AG04450 (cell line): ENCODE data around the gene ZNF519. TPM values are rescaled to one million over a fixed set of nuclear protein-coding genes. Genes with fewer than 3 reads are reported as not detected.
A peak's percentile ranks its signal among the peaks of the same experiment; 100 is the strongest.
"Not testable (repeated sequence)": the region's sequence is repeated elsewhere in the genome, so short reads cannot be mapped to it uniquely, and the experiment has no call there.

Experiments used
- CTCF ChIA-PET: fragments of 300-600, 350-600 bp; formaldehyde crosslinking; extraction: SDS; loops from one replicate; lab custom pipeline; 2022; ENCODE audit warnings: antibody characterized with exemption, inconsistent platforms; lab: Charles Lee
- POLR2A ChIA-PET: fragments of 350-600 bp; formaldehyde crosslinking; extraction: SDS; loops from one replicate; lab custom pipeline; 2021; ENCODE audit warnings: antibody characterized with exemption, inconsistent platforms; lab: Yijun Ruan, JAX
- DNase-seq: peaks from one replicate; pipeline ENCODE4 v3.0.0-alpha.2; 2011; ENCODE audit warnings: low read depth, low spot score
- H3K27ac ChIP-seq: one replicate; pipeline ENCODE4 v1.5.1; 2012; ENCODE audit warnings: low read depth, low read length, control low read depth
- H3K27me3 ChIP-seq: one replicate; pipeline ENCODE4 v1.6.0; 2012; ENCODE audit warnings: low read length; ENCODE audit not compliant: control insufficient read depth, insufficient read depth
- H3K4me3 ChIP-seq: 2 replicates; pipeline ENCODE4 v1.5.1; 2011; ENCODE audit warnings: mild to moderate bottlenecking, low read depth, low read length, control low read depth
- H3K9me3 ChIP-seq: 2 replicates; pipeline ENCODE4 v1.5.1; 2012; ENCODE audit warnings: low read length; ENCODE audit not compliant: control insufficient read depth, insufficient read depth
- polyA plus RNA-seq: library from polyadenylated mRNA; depleted of rRNA; stranded (reverse); fragments of >200 nt; gene quantifications from 2 replicates; pipeline ENCODE4 v1.2.3, GENCODE V29; 2011
- TF ChIP-seq, protein P1 (sequence below): IDR thresholded peaks from 2 replicates; pipeline ENCODE4 v1.5.1; 2011; ENCODE audit warnings: low read depth, low read length, control low read depth, inconsistent platforms

The ZNF519 gene
- polyA plus RNA-seq, 1 experiment = 2.7 TPM

DNA sequence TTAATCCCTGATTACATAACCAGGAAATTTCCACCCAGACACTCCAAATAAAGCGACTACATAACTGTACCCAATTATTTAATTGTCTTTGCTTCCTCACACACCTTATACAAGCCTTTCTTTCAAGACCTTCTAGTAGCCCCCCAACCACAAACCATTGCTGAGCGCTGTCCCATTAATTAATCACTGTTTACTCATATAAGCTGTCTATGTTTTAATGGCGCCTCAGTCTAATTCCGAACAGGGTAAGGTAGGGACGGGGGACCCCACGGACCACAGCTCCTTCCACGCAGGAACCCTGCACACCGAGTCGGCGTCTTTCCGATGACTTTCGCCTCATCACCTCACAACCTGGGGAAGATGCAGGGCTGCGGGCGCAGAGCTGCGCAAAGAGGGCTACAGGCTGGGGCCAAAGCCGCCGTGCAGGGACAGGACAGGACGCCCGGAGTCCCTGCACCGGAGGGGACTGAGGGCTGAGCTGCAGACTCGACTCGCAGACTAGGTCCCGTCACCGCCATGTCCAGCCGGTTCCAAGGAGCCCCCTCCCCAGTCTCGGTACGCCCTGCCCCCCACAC, 452 bp downstream of the ZNF519 start:
- CTCF ChIA-PET = interaction anchor here (1.1 kb wide), 1 partner anchor 45 kb away, joined by 4 read pairs; no protein-coding TSS in a partner anchor
- H3K27ac ChIP-seq, DNase-seq, H3K27me3 ChIP-seq, H3K9me3 ChIP-seq, POLR2A ChIA-PET: not testable (repeated sequence)
- peak overlapping the region; percentile 78 for H3K4me3 ChIP-seq

DNA sequence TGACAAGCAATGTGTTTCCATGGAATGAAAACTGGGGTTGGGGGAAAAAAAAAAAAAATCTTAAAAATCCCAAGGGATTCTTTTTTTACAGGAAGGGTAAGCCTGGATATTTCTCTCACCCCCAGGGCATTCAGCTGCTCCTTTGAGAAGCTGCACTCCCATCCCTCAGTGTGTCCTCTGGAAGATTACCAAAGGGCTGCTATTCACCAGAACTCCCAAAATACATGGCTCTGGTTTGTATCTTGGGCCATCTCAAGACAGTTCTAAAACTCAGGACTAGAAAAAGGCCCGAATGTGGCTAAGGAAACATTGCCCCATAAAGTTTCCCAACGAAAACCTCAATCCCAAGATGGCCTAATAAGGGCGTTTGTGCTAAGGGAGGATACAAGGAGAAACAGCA, 1.4 kb downstream of the ZNF519 start:
- H3K9me3 ChIP-seq, DNase-seq, H3K4me3 ChIP-seq, H3K27ac ChIP-seq, POLR2A ChIA-PET, CTCF ChIA-PET, H3K27me3 ChIP-seq: not testable (repeated sequence)

DNA sequence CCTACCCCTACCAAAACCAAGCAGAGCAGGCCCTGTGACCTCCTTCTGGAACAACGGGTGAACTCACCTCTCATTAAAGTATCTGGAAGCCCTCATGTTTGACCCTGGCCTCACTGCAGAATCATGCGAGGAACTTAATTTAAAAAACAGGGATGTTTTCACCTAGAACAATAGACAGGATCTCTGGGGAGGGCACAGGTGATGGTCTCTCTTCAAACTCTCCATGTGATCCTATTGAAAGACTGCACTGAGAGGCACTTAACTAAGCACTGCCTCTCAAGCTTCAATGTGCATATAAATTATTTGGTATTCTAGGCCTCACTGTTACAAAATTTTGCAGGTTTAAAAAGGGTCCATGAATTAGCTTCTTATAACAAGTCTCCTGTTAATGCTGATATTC, 7.5 kb downstream of the ZNF519 start:
- TF ChIP-seq, protein P1, sequence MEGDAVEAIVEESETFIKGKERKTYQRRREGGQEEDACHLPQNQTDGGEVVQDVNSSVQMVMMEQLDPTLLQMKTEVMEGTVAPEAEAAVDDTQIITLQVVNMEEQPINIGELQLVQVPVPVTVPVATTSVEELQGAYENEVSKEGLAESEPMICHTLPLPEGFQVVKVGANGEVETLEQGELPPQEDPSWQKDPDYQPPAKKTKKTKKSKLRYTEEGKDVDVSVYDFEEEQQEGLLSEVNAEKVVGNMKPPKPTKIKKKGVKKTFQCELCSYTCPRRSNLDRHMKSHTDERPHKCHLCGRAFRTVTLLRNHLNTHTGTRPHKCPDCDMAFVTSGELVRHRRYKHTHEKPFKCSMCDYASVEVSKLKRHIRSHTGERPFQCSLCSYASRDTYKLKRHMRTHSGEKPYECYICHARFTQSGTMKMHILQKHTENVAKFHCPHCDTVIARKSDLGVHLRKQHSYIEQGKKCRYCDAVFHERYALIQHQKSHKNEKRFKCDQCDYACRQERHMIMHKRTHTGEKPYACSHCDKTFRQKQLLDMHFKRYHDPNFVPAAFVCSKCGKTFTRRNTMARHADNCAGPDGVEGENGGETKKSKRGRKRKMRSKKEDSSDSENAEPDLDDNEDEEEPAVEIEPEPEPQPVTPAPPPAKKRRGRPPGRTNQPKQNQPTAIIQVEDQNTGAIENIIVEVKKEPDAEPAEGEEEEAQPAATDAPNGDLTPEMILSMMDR = no peak
- DNase-seq = no peak
- ChIA-PET POLR2A (no interaction called here), CTCF (interaction anchor here (0.6 to 1.8 kb wide), 2 partner anchors 38 to 513 kb away, joined by 4 to 5 read pairs; no protein-coding TSS in a partner anchor)
- Histone ChIP-seq H3K27ac (no peak overlapping the region), H3K4me3 (no peak overlapping the region), H3K9me3 (no peaks in the 10 kb centered on the region), H3K27me3 (no peaks in the 10 kb centered on the region)

DNA sequence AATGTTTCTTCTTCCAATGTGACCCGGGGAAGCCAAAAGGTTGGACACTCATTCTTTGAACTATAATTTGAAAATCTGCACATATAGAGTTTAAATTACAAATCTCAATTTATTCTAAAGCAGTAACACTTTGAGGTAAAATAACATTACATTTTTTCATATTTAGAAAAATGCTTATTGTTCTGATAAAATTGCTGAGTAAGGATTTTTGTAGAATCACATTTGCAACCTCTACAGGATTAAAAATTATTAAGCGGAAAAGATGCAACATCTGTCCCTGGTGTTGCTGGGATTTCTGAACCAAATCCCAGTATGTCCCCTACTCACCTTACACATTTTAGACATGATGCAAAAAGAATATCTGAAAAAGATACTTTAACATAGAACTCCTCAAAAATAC, 10.1 kb downstream of the ZNF519 start:
- TF ChIP-seq, protein P1 = no peak
- no peaks in the 10 kb centered on the region for H3K27me3 ChIP-seq
- H3K9me3 ChIP-seq = no peaks in the 10 kb centered on the region
- no peak for DNase-seq
- CTCF ChIA-PET = interaction anchor here (1.3 kb wide), 1 partner anchor 35 kb away, joined by 3 read pairs; no protein-coding TSS in a partner anchor
- POLR2A ChIA-PET = no interaction called here
- H3K27ac ChIP-seq = no peak overlapping the region
- no peak overlapping the region for H3K4me3 ChIP-seq

DNA sequence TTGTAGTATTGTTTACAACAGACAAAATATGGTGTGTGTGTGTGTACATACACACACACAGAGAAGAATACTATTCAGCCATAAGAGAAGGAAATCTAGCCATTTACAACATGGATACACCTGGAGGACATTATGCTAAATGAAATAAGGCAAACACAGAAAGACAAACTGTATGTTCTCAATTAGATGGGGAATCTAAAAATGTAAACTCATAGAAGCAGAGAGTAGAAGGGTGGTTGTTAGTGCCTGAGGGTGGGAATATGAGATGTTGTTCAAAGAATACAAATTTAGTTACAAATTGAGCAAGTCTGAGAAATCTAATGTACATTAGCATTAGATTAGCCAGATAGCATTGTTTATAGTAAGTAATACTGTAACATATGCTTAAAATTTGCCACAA, 11.3 kb downstream of the ZNF519 start:
- no peak for DNase-seq
- Histone ChIP-seq H3K27ac (no peak overlapping the region), H3K27me3 (no peaks in the 10 kb centered on the region), H3K9me3 (no peaks in the 10 kb centered on the region), H3K4me3 (no peak overlapping the region)
- ChIA-PET CTCF (interaction anchor here (1.3 kb wide), 1 partner anchor 34 kb away, joined by 3 read pairs; no protein-coding TSS in a partner anchor), POLR2A (interaction anchor here (0.6 kb wide), 1 partner anchor 1211 kb away, joined by 11 read pairs; no protein-coding TSS in a partner anchor)
- TF ChIP-seq, protein P1 = no peak

DNA sequence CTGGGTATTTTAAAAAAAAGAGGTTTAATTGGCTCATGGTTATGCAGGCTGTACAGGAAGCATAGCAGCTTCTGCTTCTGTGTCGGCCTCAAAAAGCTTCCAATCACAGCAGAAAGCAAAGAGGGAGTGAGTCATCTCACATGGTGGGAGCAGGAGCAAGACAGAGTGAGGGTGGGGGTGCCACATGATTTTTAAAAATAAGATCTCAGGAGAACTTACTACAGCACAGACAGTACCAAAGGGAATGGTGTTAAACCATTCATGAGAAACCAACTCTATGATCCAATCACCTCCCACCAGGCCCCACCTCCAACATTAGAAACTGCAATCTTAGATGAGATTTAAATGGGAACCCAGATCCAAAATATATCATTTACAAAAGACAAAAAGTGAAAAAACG, 14.6 kb downstream of the ZNF519 start:
- no peak overlapping the region for H3K4me3 ChIP-seq
- DNase-seq = no peak
- no peaks in the 10 kb centered on the region for H3K9me3 ChIP-seq
- POLR2A ChIA-PET = no interaction called here
- no peaks in the 10 kb centered on the region for H3K27me3 ChIP-seq
- H3K27ac ChIP-seq = no peak overlapping the region
- CTCF ChIA-PET = interaction anchor here (1.2 kb wide), 1 partner anchor 31 kb away, joined by 3 read pairs; no protein-coding TSS in a partner anchor
- TF ChIP-seq, protein P1 = no peak
